Measurements from ENCODE around the gene SPRED3.

GRCh38 chr19:38433268-38433733 is 44.8 kb downstream of the SPRED3 start, which contains the start of gene RYR1:
- no peak for TF ChIP-seq CTCF (IDR thresholded peaks at IDR 0.05 in 4 of 5, conservative IDR thresholded peaks at IDR 0.05 in 1 of 5)
- peak; percentile 67 to 73 for TF ChIP-seq POLR2A (IDR thresholded peaks at IDR 0.05)

Measured in gastrocnemius medialis (tissue), 4 donors.